ENCODE measurements around the gene ANTXR1. TPM values are rescaled to one million over a fixed set of nuclear protein-coding genes. Genes with fewer than 3 reads are reported as not detected.

Gene ANTXR1
- total and polyA plus RNA-seq, 10 donors: 2.8 to 66.7 (median 36.9) TPM

DNA sequence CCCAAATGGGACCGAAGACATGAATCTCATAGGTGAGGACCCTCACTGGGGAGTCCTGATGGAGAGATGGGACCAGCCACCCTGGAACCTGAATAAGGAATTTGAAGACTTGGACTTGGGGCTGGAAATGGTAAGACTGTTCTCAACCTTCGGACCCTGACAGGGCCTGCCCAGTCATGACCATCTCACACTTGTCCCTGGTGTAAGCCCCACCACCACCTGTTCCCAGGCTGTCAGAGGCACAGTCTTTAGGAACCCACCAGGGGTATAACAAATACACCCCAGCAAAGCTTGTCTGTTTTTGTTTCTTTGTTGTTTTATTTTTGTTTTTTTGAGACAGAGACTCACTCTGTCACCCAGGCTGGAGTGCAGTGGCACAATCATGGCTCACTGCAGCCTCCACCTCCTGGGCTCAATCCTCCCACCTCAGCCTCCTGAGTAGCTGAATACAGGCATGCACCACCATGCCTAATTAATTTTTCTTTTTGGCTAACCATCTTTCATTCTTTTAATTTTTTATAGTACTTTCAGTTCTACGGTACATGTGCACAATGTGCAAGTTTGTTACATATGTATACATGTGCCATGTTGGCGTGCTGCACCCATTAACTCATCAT lies 267.9 kb downstream of the ANTXR1 start:
- 90 to 96% (median 95%) methylated on average over 4 of the region's 4 CpGs for WGBS, 5 donors
- no peaks in the 10 kb centered on the region for H3K4me1 ChIP-seq
- TF ChIP-seq CTCF (IDR thresholded peaks at IDR 0.05 in 8 of 11, conservative IDR thresholded peaks at IDR 0.05 in 3 of 11): no peak
- TF ChIP-seq POLR2A (IDR thresholded peaks at IDR 0.05): no peak
- no peak for TF ChIP-seq POLR2AphosphoS5 (IDR thresholded peaks at IDR 0.05)
- no peaks in the 10 kb centered on the region for H3K9me3 ChIP-seq
- intact Hi-C loops (cut with DNase I; ENCODE audit: low total_unique reads): no loop called here
- no peaks in the 10 kb centered on the region for H3K36me3 ChIP-seq
- H3K4me3 ChIP-seq: no peak overlapping the region
- H3K27ac ChIP-seq: no peak overlapping the region
- peaks cover 0 to 4% (median 0%) of the 10 kb centered on the region in 7 donors for H3K27me3 ChIP-seq (replicated peaks in 1 of 7)
- no peak for DNase-seq

DNA sequence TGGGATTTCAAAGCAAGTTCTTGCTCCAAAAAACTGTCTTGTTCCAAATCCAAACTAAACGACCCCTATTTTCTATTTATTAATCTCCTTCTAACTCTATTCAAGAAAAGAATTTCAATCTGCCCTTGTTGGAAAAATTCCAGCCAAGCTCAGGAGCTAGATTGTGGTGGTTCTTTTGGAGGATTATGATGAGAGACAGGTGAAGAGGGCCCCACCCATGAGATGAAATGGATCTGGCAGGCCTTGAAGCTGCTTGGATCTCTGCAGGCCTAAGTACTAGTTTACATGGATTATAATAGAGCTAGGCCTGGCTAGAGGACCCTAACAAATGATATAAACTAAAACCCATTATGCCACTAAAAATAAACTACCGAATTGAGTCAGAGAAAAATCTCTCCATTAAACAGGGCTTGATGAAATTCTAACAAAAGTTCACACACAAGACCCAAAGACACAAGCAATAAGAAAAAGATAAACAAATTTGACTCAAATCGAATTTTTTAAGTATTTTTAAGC lies 272.5 kb downstream of the ANTXR1 start:
- no peak overlapping the region for H3K27ac ChIP-seq
- intact Hi-C loops (cut with DNase I; ENCODE audit: low total_unique reads): no loop called here
- no peaks in the 10 kb centered on the region for H3K4me1 ChIP-seq
- no peaks in the 10 kb centered on the region for H3K9me3 ChIP-seq
- H3K27me3 ChIP-seq (replicated peaks in 1 of 7): no peaks in the 10 kb centered on the region
- H3K4me3 ChIP-seq: no peak overlapping the region
- TF ChIP-seq CTCF (IDR thresholded peaks at IDR 0.05 in 8 of 11, conservative IDR thresholded peaks at IDR 0.05 in 3 of 11) (no peak), POLR2AphosphoS5 (IDR thresholded peaks at IDR 0.05) (no peak), POLR2A (IDR thresholded peaks at IDR 0.05) (no peak)
- no peaks in the 10 kb centered on the region for H3K36me3 ChIP-seq
- whole genome bisulfite sequencing, 5 donors: 58 to 80% (median 72%) methylated on average over 3 of the region's 3 CpGs
- no peak for DNase-seq

- no peak overlapping the region for H3K4me3 ChIP-seq
- no peaks in the 10 kb centered on the region for H3K27me3 ChIP-seq (replicated peaks in 1 of 7)
- no peak for DNase-seq
- intact Hi-C loops (cut with DNase I; ENCODE audit: low total_unique reads): no loop called here
- no peak overlapping the region for H3K27ac ChIP-seq
- no peaks in the 10 kb centered on the region for H3K4me1 ChIP-seq
- H3K36me3 ChIP-seq: no peaks in the 10 kb centered on the region
- no peaks in the 10 kb centered on the region for H3K9me3 ChIP-seq
- WGBS, 5 donors: 90 to 97% (median 91%) methylated on average over 5 of the region's 5 CpGs
- TF ChIP-seq POLR2AphosphoS5 (IDR thresholded peaks at IDR 0.05) (no peak), CTCF (IDR thresholded peaks at IDR 0.05 in 8 of 11, conservative IDR thresholded peaks at IDR 0.05 in 3 of 11) (no peak), POLR2A (IDR thresholded peaks at IDR 0.05) (no peak)
These were observed 274.6 kb downstream of the ANTXR1 start for GRCh38 chr2:69287544-69287943.

GRCh38 chr2:69288429-69288828 lies 275.4 kb downstream of the ANTXR1 start:
- H3K9me3 ChIP-seq: no peaks in the 10 kb centered on the region
- no peak for DNase-seq
- no peaks in the 10 kb centered on the region for H3K4me1 ChIP-seq
- H3K4me3 ChIP-seq: no peak overlapping the region
- no peaks in the 10 kb centered on the region for H3K27me3 ChIP-seq (replicated peaks in 1 of 7)
- H3K36me3 ChIP-seq: no peaks in the 10 kb centered on the region
- H3K27ac ChIP-seq: no peak overlapping the region
- no peak for TF ChIP-seq POLR2AphosphoS5 (IDR thresholded peaks at IDR 0.05)
- no peak for TF ChIP-seq CTCF (IDR thresholded peaks at IDR 0.05 in 8 of 11, conservative IDR thresholded peaks at IDR 0.05 in 3 of 11)
- no peak for TF ChIP-seq POLR2A (IDR thresholded peaks at IDR 0.05)
- intact Hi-C loops (cut with DNase I; ENCODE audit: low total_unique reads): no loop called here
- WGBS, 5 donors: 86 to 97% (median 91%) methylated on average over 1 of the region's 1 CpG

All from spleen (tissue), 11 donors.